ENCODE results near the gene MARK2. TPM values are rescaled to one million over a fixed set of nuclear protein-coding genes. Genes with fewer than 3 reads are reported as not detected.

The MARK2 gene
- total RNA-seq, 1 experiment from 2014 or later = 20.4 TPM

- DNase-seq (ENCODE audit: low read depth) = no peak
Measured at GRCh38 chr11:63929616-63930015, 90.7 kb downstream of the MARK2 start.

- no peak for DNase-seq (ENCODE audit: low read depth)
Measured at GRCh38 chr11:63931045-63931444, 92.1 kb downstream of the MARK2 start.

GRCh38 chr11:63931876-63932275, 93.0 kb downstream of the MARK2 start:
- no peak for DNase-seq (ENCODE audit: low read depth)

DNA sequence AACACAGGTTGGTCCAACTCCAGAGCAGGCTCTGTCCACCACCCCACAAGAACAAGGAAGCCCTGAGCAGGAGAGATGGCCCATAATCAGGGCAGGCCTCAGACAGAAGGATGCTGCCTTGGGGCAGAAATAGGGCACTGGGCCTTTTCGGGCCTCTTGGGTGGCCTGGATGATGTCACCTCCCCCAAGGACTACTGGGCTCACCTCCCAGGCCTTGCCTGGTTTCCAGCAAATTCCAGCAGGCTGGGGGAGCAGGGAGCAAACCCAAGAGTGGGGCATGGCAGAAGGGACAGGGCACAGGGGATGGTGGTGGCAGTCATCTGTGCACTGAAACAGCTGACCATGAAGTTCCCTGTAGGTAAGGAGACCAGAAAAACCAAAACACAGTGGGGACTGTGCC, 94.5 kb downstream of the MARK2 start:
- DNase-seq (ENCODE audit: low read depth) = peak; percentile 64

- no peak for DNase-seq (ENCODE audit: low read depth)
Measured at GRCh38 chr11:63937713-63938478, 99.0 kb downstream of the MARK2 start.

- DNase-seq (ENCODE audit: low read depth) = peak; percentile 98
Measured at GRCh38 chr11:63938479-63939396, 99.8 kb downstream of the MARK2 start, which contains the start of gene NAA40. Gene NAA40 (plus strand): TSS chr11:63939002. CDS start chr11:63939097, 95 bp downstream.

GRCh38 chr11:63939397-63939891, 100.5 kb downstream of the MARK2 start:
- DNase-seq (ENCODE audit: low read depth) = peak; percentile 37

DNA sequence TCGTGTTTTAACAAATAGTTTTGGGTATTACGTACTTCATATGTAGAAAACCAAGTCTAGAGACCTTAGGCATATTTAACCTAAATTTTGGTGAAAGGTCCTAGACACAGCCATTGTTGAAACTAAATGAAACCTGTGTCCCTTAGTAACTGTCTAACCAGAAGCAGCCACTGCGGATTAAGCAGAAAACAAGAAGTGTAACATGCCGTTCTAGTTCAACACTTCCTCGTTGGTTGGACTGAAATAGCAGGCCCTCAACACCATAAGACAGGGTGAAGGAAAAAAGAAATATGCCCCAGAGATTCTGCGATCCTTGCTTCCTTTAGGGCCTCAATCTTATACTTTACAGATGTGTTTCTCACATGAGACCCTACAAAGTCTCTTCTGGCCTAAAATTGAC, 101.9 kb downstream of the MARK2 start:
- no peak for DNase-seq (ENCODE audit: low read depth)

- no peak for DNase-seq (ENCODE audit: low read depth)
Measured at GRCh38 chr11:63941901-63942300, 103.0 kb downstream of the MARK2 start.

- DNase-seq (ENCODE audit: low read depth) = no peak
Measured at GRCh38 chr11:63942803-63943202, 103.9 kb downstream of the MARK2 start.

GRCh38 chr11:63944987-63945386, 106.1 kb downstream of the MARK2 start:
- no peak for DNase-seq (ENCODE audit: low read depth)

DNA sequence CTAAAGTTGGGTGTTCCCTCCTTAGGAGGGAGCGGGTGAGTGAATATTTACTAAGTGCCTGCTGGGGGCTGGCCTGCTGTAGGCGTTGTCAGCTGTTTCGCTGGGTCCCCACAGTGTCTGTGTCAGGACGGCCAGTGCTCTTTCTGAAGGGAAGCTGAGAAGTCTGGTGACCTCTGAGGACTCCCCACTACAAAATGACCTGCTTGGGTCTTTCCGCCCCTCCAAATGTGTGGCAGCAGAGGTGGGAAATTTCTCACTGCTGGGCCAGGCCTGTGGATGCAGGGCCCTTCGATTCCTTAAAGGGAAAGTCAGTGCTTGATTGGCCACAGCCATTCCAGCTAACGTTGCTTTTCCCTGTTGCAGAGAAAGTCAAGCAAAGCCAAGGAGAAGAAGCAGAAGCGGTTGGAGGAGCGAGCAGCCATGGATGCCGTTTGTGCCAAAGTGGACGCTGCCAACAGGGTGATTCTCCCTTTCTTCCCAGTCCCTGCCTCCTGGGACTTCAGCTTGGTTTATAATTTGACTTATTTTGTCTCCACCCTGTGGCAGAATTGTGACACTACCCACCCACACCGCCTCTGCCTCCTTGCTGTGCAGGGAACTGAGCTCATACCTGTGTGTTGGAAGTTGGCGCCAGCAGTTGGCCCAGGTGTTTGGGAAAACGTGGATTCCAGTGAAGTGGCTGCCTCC, 106.7 kb downstream of the MARK2 start:
- peak; percentile 70 for DNase-seq (ENCODE audit: low read depth)

DNA sequence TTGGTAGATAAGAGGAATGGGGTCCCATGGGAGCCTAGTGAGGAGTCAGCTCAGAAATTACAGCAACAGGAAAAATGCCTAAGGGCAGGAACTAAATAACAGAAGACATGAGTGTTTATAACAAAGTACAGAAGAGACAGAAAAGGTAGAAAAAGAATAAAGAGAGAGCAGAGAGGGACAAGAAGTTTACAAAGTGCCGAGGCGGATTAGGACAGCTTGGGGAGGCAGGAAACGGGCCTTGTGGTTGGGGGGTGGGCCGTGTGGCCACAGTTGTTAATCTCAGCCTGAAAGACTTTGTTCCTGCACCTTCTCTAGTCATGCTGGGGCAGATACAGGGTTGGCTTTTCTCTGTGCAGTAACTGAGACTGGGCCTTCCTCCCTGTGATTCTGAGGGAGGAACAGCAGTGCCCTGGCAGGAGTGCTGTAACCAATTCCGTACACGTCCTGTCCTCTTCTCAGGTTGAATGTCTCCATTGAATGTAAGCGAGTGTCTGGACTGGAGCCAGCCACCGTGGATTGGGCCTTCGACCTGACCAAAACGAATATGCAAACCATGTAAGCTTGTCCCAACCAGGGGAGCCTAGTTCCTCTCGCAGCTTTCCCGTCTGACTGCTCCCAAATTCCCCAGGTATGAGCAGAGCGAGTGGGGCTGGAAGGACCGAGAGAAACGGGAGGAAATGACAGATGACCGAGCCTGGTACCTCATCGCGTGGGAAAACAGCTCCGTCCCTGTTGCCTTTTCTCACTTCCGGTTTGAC, 113.0 kb downstream of the MARK2 start:
- DNase-seq (ENCODE audit: low read depth) = no peak

DNA sequence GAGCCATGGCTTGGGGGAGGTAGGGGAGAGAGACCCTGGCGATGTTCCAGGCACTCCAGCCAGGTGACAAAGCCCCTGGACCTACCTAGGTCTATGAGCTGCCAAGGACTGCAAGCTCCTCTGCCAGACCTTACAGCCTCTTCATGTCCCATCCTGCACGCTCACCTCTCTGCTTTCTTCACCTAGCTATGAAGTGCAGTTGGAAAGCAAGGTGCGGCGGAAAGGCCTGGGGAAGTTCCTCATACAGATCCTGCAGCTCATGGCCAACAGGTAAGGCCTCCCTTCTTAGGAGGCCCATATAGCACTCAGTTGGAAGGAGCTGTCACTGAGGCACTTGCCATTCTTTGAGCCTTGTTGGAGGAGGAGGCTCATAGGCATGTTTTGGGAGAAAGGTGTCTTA, 113.7 kb downstream of the MARK2 start:
- no peak for DNase-seq (ENCODE audit: low read depth)

DNA sequence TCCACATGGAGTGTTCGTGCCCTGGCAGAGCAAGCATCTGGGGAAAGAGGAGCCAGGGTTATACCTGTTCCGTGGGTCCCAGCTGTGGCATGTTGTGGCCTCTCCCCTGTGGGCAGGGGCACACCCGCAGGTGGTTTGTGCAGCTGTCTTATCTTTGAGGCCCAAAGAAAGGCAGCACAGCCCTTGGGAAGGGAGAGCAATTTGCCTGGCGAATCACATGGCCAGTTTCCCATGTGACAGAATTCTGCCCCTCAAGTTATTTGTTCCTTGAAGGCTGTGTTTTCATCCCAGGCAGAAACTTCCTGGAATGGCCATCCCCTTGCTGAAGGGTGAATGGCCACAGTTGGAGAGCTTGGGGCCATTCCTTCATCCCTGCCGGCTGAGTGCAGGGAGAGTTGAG, 119.1 kb downstream of the MARK2 start:
- no peak for DNase-seq (ENCODE audit: low read depth)

Other genes with a start within 250 kb of the MARK2 start
- 25.1 and 36.5 TPM in 2 replicates for gene PLAAT3, start 224.7 kb upstream of the MARK2 start, total RNA-seq (2014; rRNA removed; shearing (Covaris generic))
- gene ATL3, start 167.7 kb upstream of the MARK2 start, total RNA-seq (2014; rRNA removed; shearing (Covaris generic)) = 51.3 and 80.4 TPM in 2 replicates
- 142 and 175 TPM in 2 replicates for gene RTN3, start 157.6 kb upstream of the MARK2 start, total RNA-seq (2014; rRNA removed; shearing (Covaris generic))
- gene ZFTA, start 70.3 kb upstream of the MARK2 start, total RNA-seq (2014; rRNA removed; shearing (Covaris generic)) = 4.0 and 5.7 TPM in 2 replicates
- 15.3 and 28.2 TPM in 2 replicates for gene SPINDOC, start 25.7 kb upstream of the MARK2 start, total RNA-seq (2014; rRNA removed; shearing (Covaris generic))
- 1.1 and 1.9 TPM in 2 replicates for gene RCOR2, start 78.1 kb downstream of the MARK2 start, total RNA-seq (2014; rRNA removed; shearing (Covaris generic))
- 20.4 and 32.1 TPM in 2 replicates for gene NAA40, start 99.9 kb downstream of the MARK2 start, total RNA-seq (2014; rRNA removed; shearing (Covaris generic))
- gene COX8A, start 135.5 kb downstream of the MARK2 start, total RNA-seq (2014; rRNA removed; shearing (Covaris generic)) = 875 and 1,019 TPM in 2 replicates
- 62.8 and 74.0 TPM in 2 replicates for gene OTUB1, start 147.3 kb downstream of the MARK2 start, total RNA-seq (2014; rRNA removed; shearing (Covaris generic))
- 0.02 and 0.15 TPM in 2 replicates for gene FLRT1, start 196.8 kb downstream of the MARK2 start, total RNA-seq (2014; rRNA removed; shearing (Covaris generic))